Naive thymus-derived CD8-positive, alpha-beta T cell (primary cell): ENCODE results near the gene ELANE. TPM values are rescaled to one million over a fixed set of nuclear protein-coding genes. Genes with fewer than 3 reads are reported as not detected.

ENCODE experiments used
- microRNA-seq: library from miRNA; unstranded; fragments of <30 nt; microRNA quantifications from one replicate; pipeline ENCODE4 v1.2.0, GENCODE V29; 2022; ENCODE audit warnings: borderline microRNAs expressed
- polyA plus RNA-seq, 3 donors: library from polyadenylated mRNA; unstranded; fragments of 300-500 nt; fragmentation: Illumina TruSeq; gene quantifications; one replicate each; pipeline ENCODE4 v1.2.3, GENCODE V29; 2021
- total RNA-seq, 8 experiments: library from RNA in 2 of 8; stranded (reverse) in 2 of 8; gene quantifications; one replicate each; pipeline ENCODE4 v1.2.3 and lab custom pipeline; 2021 to 2026

ELANE gene
- total and polyA plus RNA-seq, 5 experiments from 2014 or later: not detected

Small RNA genes lying within 50 kb of the gene (microRNA-seq; reads per million reads assigned to microRNA genes)
- gene MIR3187 (1.0 reads per million), gene MIR4745 (not detected)

Other genes with a start within 250 kb of the ELANE start
- gene POLRMT, start 218.8 kb upstream of the ELANE start, total RNA-seq: 10 to 100 TPM; 88.4 to 92.3 TPM
- gene POLRMT, start 218.8 kb upstream of the ELANE start, polyA plus RNA-seq: 10 to 100 TPM; 33.2 to 71.1 (median 37.4) TPM
- 1 to 10 TPM; 2.4 to 2.6 TPM for gene FGF22, start 212.4 kb upstream of the ELANE start, total RNA-seq
- gene FGF22, start 212.4 kb upstream of the ELANE start, polyA plus RNA-seq: not detected
- 100 to 1,000 TPM; 122 to 125 TPM for gene RNF126, start 189.1 kb upstream of the ELANE start, total RNA-seq
- gene RNF126, start 189.1 kb upstream of the ELANE start, polyA plus RNA-seq: 10 to 100 TPM; 56.2 to 70.7 (median 61.0) TPM
- gene FSTL3, start 175.9 kb upstream of the ELANE start, total RNA-seq: 1 to 10 TPM; 3.0 to 4.2 TPM
- gene FSTL3, start 175.9 kb upstream of the ELANE start, polyA plus RNA-seq: 1 to 10 TPM; 2.4 to 3.2 (median 2.8) TPM
- gene PRSS57, start 156.9 kb upstream of the ELANE start, total RNA-seq: not detected
- 1 to 10 TPM in 1 of 3 donors, not detected in 2; 1.2 TPM for gene PRSS57, start 156.9 kb upstream of the ELANE start, polyA plus RNA-seq
- not detected for gene PALM, start 143.4 kb upstream of the ELANE start, total RNA-seq
- not detected for gene PALM, start 143.4 kb upstream of the ELANE start, polyA plus RNA-seq
- not detected for gene MISP, start 101.2 kb upstream of the ELANE start, total RNA-seq
- gene MISP, start 101.2 kb upstream of the ELANE start, polyA plus RNA-seq: not detected
- gene PTBP1, start 54.9 kb upstream of the ELANE start, total RNA-seq: 100 to 1,000 TPM; 321 to 323 TPM
- gene PTBP1, start 54.9 kb upstream of the ELANE start, polyA plus RNA-seq: 100 to 1,000 TPM; 110 to 190 (median 110) TPM
- gene PLPPR3, start 30.3 kb upstream of the ELANE start, total RNA-seq: not detected
- not detected for gene PLPPR3, start 30.3 kb upstream of the ELANE start, polyA plus RNA-seq
- gene AZU1, start 24.5 kb upstream of the ELANE start, total RNA-seq: under 1 TPM; 0.21 to 0.36 TPM
- not detected for gene AZU1, start 24.5 kb upstream of the ELANE start, polyA plus RNA-seq
- gene PRTN3, start 11.3 kb upstream of the ELANE start, total RNA-seq: not detected
- gene PRTN3, start 11.3 kb upstream of the ELANE start, polyA plus RNA-seq: not detected
- gene CFD, start 7.4 kb downstream of the ELANE start, total RNA-seq: 1 to 10 TPM; 2.4 to 3.9 TPM
- 1 to 10 TPM; 3.6 to 10.0 (median 4.3) TPM for gene CFD, start 7.4 kb downstream of the ELANE start, polyA plus RNA-seq
- 10 to 100 TPM; 65.9 to 68.8 TPM for gene MED16, start 40.9 kb downstream of the ELANE start, total RNA-seq
- gene MED16, start 40.9 kb downstream of the ELANE start, polyA plus RNA-seq: 100 to 1,000 TPM in 1 of 3 donors, 10 to 100 TPM in 2; 54.3 to 117 (median 72.4) TPM
- not detected for gene RNU6-9, start 41.2 kb downstream of the ELANE start, total RNA-seq
- not detected for gene RNU6-9, start 41.2 kb downstream of the ELANE start, polyA plus RNA-seq
- 100 to 1,000 TPM; 179 to 184 TPM for gene R3HDM4, start 60.9 kb downstream of the ELANE start, total RNA-seq
- 100 to 1,000 TPM; 137 to 238 (median 182) TPM for gene R3HDM4, start 60.9 kb downstream of the ELANE start, polyA plus RNA-seq
- gene KISS1R, start 65.0 kb downstream of the ELANE start, total RNA-seq: 1 to 10 TPM; 1.4 to 2.6 TPM
- gene KISS1R, start 65.0 kb downstream of the ELANE start, polyA plus RNA-seq: under 1 TPM; 0.18 to 0.58 (median 0.52) TPM
- 1 to 10 TPM; 3.5 to 5.0 TPM for gene ARID3A, start 73.7 kb downstream of the ELANE start, total RNA-seq
- gene ARID3A, start 73.7 kb downstream of the ELANE start, polyA plus RNA-seq: under 1 TPM; 0.09 to 0.58 (median 0.16) TPM
- gene WDR18, start 132.0 kb downstream of the ELANE start, total RNA-seq: 10 to 100 TPM; 50.6 to 54.1 TPM
- gene WDR18, start 132.0 kb downstream of the ELANE start, polyA plus RNA-seq: 10 to 100 TPM; 51.2 to 72.7 (median 64.1) TPM
- not detected for gene GRIN3B, start 148.1 kb downstream of the ELANE start, total RNA-seq
- gene GRIN3B, start 148.1 kb downstream of the ELANE start, polyA plus RNA-seq: not detected
- 100 to 1,000 TPM; 331 to 365 TPM for gene TMEM259, start 168.8 kb downstream of the ELANE start, total RNA-seq
- 10 to 100 TPM; 37.9 to 77.0 (median 52.0) TPM for gene TMEM259, start 168.8 kb downstream of the ELANE start, polyA plus RNA-seq
- not detected for gene RNU6-2, start 169.2 kb downstream of the ELANE start, total RNA-seq
- not detected for gene RNU6-2, start 169.2 kb downstream of the ELANE start, polyA plus RNA-seq
- gene CNN2, start 174.3 kb downstream of the ELANE start, total RNA-seq: 100 to 1,000 TPM; 211 to 216 TPM
- 100 to 1,000 TPM; 498 to 693 (median 515) TPM for gene CNN2, start 174.3 kb downstream of the ELANE start, polyA plus RNA-seq
- 100 to 1,000 TPM; 221 to 232 TPM for gene ABCA7, start 187.8 kb downstream of the ELANE start, total RNA-seq
- 10 to 100 TPM in 1 of 3 donors, 1 to 10 TPM in 2; 4.2 to 14.4 (median 8.7) TPM for gene ABCA7, start 187.8 kb downstream of the ELANE start, polyA plus RNA-seq
- 1,000 to 10,000 TPM; 1,025 to 1,060 TPM for gene ARHGAP45, start 214.9 kb downstream of the ELANE start, total RNA-seq
- gene ARHGAP45, start 214.9 kb downstream of the ELANE start, polyA plus RNA-seq: 100 to 1,000 TPM; 261 to 681 (median 358) TPM
- gene POLR2E, start 243.1 kb downstream of the ELANE start, total RNA-seq: 10 to 100 TPM; 88.0 to 95.3 TPM
- 100 to 1,000 TPM; 159 to 233 (median 187) TPM for gene POLR2E, start 243.1 kb downstream of the ELANE start, polyA plus RNA-seq